Type B pancreatic cell (in vitro differentiated cells): ENCODE results near the gene RBM47. TPM values are rescaled to one million over a fixed set of nuclear protein-coding genes. Genes with fewer than 3 reads are reported as not detected.

Experiments used
- DNase-seq: peaks from one replicate; pipeline ENCODE4 v3.0.0; 2021; ENCODE audit warnings: mixed read lengths; ENCODE audit not compliant: unreplicated experiment; ENCODE audit errors: extremely low spot score
- H3K27ac Mint-ChIP-seq: 2 replicates; pipeline ENCODE4 v1.8.0; 2021; ENCODE audit warnings: mild to moderate bottlenecking, mixed read lengths
- H3K27me3 Mint-ChIP-seq: 2 replicates; pipeline ENCODE4 v1.8.0; 2021; ENCODE audit warnings: mixed read lengths
- H3K36me3 Mint-ChIP-seq: 2 replicates; pipeline ENCODE4 v1.8.0; 2021; ENCODE audit warnings: mixed read lengths
- H3K4me1 Mint-ChIP-seq: one replicate; pipeline ENCODE4 v1.8.0; 2021; ENCODE audit warnings: mixed read lengths; ENCODE audit not compliant: unreplicated experiment
- H3K4me3 Mint-ChIP-seq: 2 replicates; pipeline ENCODE4 v1.8.0; 2021; ENCODE audit warnings: mild to moderate bottlenecking, mixed read lengths
- H3K9me3 Mint-ChIP-seq: 2 replicates; pipeline ENCODE4 v1.8.0; 2021; ENCODE audit warnings: mixed read lengths
- CTCF ChIP-seq: fragments of 200-600 bp; sonication (generic); conservative IDR thresholded peaks from 2 replicates; pipeline ENCODE4 v1.5.0; 2021; ENCODE audit warnings: antibody characterized with exemption, mild to moderate bottlenecking
- total RNA-seq: library from RNA; stranded (reverse); gene quantifications from 2 replicates; pipeline ENCODE4 v1.2.1, GENCODE V29; 2021; ENCODE audit warnings: low replicate concordance

RBM47 gene
- total RNA-seq, 1 donor from 2014 or later = 53.5 TPM

- Mint-ChIP-seq H3K27me3 (no peaks in the 10 kb centered on the region), H3K9me3 (no peaks in the 10 kb centered on the region), H3K4me3 (no peak overlapping the region), H3K27ac (no peak overlapping the region), H3K4me1 (peaks cover 9% of the 10 kb centered on the region), H3K36me3 (peaks cover 22% of the 10 kb centered on the region)
- no peak for TF ChIP-seq CTCF
- DNase-seq = no peak
Observed at GRCh38 chr4:40595981-40596380, 33.7 kb downstream of the RBM47 start.

GRCh38 chr4:40594261-40595178 is 35.1 kb downstream of the RBM47 start:
- H3K4me3 Mint-ChIP-seq = no peak overlapping the region
- H3K27me3 Mint-ChIP-seq = no peaks in the 10 kb centered on the region
- H3K36me3 Mint-ChIP-seq = peaks cover 21% of the 10 kb centered on the region
- H3K9me3 Mint-ChIP-seq = no peaks in the 10 kb centered on the region
- peaks cover 9% of the 10 kb centered on the region for H3K4me1 Mint-ChIP-seq
- no peak for TF ChIP-seq CTCF
- H3K27ac Mint-ChIP-seq = peak overlapping the region; percentile 3
- no peak for DNase-seq

- DNase-seq = no peak
- H3K4me1 Mint-ChIP-seq = peaks cover 25% of the 10 kb centered on the region
- no peak overlapping the region for H3K4me3 Mint-ChIP-seq
- peaks cover 28% of the 10 kb centered on the region for H3K36me3 Mint-ChIP-seq
- H3K27ac Mint-ChIP-seq = no peak overlapping the region
- no peaks in the 10 kb centered on the region for H3K9me3 Mint-ChIP-seq
- TF ChIP-seq CTCF = no peak
- no peaks in the 10 kb centered on the region for H3K27me3 Mint-ChIP-seq
Observed at GRCh38 chr4:40592034-40592433, 37.6 kb downstream of the RBM47 start.

- no peak for TF ChIP-seq CTCF
- Mint-ChIP-seq H3K4me1 (peaks cover 39% of the 10 kb centered on the region), H3K9me3 (no peaks in the 10 kb centered on the region), H3K36me3 (peaks cover 14% of the 10 kb centered on the region), H3K27ac (peak overlapping the region; percentile 69), H3K4me3 (no peak overlapping the region), H3K27me3 (no peaks in the 10 kb centered on the region)
- DNase-seq = no peak
Observed at GRCh38 chr4:40587826-40588225, 41.8 kb downstream of the RBM47 start.

GRCh38 chr4:40587351-40587750 is 42.3 kb downstream of the RBM47 start:
- no peak overlapping the region for H3K4me3 Mint-ChIP-seq
- peaks cover 39% of the 10 kb centered on the region for H3K4me1 Mint-ChIP-seq
- H3K9me3 Mint-ChIP-seq = no peaks in the 10 kb centered on the region
- no peaks in the 10 kb centered on the region for H3K27me3 Mint-ChIP-seq
- peaks cover 18% of the 10 kb centered on the region for H3K36me3 Mint-ChIP-seq
- H3K27ac Mint-ChIP-seq = peak overlapping the region; percentile 69
- DNase-seq = no peak
- no peak for TF ChIP-seq CTCF
